ENCODE data around the gene CHMP1A.
"Not testable (repeated sequence)": the region's sequence is repeated elsewhere in the genome, so short reads cannot be mapped to it uniquely, and the experiment has no call there.

The CHMP1A gene

GRCh38 chr16:89657442-89658220 is at the start of gene CHMP1A, which contains the start of gene SPATA33:
TSS of gene CHMP1A (minus strand) at chr16:89657708. CDS start at chr16:89657588, 120 bp downstream.
TSS of gene SPATA33 (plus strand) at chr16:89657836. CDS start at chr16:89657912, 76 bp downstream.
- DNase-seq (ENCODE audit: insufficient read length, low spot score) (peak; percentile 99), FAIRE-seq (peak; percentile 74)

DNA sequence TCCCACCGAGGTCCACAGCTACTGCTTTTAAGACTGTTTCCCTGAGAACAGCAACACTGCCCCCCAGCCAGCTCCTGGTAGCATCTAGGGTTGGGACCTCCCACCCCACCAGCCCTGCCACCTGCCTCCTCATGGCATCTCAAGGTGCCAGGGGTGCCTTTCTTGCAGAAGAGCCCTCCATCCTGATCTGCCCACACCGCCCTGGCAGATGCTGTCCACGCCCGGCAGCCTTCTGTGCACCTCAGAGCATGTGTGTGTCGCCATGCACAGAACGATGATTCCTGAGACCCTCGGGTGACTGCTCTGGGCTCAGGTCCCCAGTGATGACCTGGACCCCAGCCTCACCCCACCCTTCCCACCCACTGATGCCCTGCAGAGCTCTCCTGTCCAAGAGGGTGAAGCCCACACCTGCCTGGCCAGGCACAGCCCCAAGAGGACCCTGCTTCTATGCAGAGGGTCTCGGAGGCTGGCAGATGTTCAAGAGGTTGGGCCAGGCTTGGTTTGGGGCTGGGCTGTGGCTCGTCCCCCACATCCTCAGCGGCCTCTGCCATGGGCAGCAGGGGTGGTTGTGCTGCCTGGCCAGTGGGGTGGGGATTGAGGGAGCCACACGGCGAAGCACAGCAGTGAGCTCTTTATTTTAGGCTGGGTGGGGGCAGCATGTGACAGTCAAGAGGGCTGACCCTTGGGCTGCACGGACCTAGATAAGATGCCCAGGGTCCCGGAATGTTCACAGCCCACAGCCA is 49.2 kb upstream of the CHMP1A start:
- DNase-seq (ENCODE audit: insufficient read length, low spot score) (no peak), FAIRE-seq (no peak)

GRCh38 chr16:89705006-89705405 is 47.5 kb upstream of the CHMP1A start:
- no peak for DNase-seq (ENCODE audit: insufficient read length, low spot score)
- no peak for FAIRE-seq

DNA sequence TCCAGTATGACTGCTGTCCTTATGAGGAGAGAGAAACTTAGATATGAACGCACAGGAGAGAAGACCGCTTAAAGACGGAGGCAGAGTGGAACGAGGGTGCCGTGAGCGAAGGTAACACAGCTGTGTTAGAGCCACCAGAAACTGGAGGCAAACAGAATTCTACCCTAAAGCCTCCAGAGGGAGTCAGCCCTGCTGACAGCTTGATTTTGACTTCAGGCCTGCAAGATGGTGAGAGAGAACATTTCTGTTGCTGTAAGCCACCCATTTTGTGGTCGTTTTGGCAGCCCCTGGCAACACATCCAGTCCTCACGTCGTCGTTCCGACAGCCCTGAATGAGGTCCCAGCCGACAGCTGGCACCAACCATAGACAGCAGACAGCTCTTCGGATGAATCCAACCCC is 46.8 kb upstream of the CHMP1A start:
- no peak for DNase-seq (ENCODE audit: insufficient read length, low spot score)
- FAIRE-seq: no peak

- FAIRE-seq: peak; percentile 96
Measured at GRCh38 chr16:89701425-89702406, 44.2 kb upstream of the CHMP1A start, which contains the start of gene SPATA2L. TSS of gene SPATA2L (minus strand) at chr16:89701705. CDS start at chr16:89701232, 473 bp downstream.

DNA sequence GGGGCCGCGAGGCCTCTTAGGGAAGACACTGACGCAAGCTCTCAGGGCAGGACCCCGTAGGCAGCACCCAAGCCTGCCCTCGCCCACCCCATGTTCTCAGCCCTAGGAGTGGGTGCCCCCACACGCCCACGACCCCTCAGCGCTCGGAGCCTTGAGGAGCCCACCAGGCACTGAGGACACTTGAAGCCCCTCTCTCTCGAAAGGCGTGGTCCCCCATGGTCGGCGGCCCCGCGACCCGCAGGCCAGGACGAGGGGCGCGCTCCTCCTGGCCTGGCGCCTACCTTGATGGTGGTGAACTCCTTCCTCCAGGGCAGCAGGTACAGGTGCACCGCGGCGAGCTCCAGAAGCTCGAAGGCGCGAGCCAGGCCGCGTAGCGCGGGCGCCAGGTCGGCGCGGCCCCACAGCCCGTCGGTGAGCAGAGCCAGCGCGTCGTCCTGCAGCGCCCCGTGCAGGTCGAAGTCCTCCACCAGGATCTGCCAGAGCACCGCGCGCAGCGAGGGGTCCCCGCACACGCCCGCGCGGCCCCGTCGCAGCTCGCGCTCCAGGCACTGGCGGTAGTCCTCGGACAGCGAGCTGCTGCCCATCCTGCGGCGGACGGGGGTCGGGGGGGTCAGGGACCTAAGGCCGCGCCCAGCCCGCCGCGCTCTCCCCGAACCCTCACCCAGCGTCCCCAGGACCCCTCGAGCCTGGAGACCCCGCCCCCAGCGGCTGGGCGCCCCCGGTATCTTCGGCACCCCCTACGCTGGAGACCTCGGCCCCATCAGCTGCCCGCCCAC is 43.3 kb upstream of the CHMP1A start:
- no peak for DNase-seq (ENCODE audit: insufficient read length, low spot score)
- no peak for FAIRE-seq

More at GRCh38 chr16:89701425-89702406, 44.2 kb upstream of the CHMP1A start, which contains the start of gene SPATA2L:
- peak; percentile 96 for DNase-seq (ENCODE audit: insufficient read length, low spot score)

DNA sequence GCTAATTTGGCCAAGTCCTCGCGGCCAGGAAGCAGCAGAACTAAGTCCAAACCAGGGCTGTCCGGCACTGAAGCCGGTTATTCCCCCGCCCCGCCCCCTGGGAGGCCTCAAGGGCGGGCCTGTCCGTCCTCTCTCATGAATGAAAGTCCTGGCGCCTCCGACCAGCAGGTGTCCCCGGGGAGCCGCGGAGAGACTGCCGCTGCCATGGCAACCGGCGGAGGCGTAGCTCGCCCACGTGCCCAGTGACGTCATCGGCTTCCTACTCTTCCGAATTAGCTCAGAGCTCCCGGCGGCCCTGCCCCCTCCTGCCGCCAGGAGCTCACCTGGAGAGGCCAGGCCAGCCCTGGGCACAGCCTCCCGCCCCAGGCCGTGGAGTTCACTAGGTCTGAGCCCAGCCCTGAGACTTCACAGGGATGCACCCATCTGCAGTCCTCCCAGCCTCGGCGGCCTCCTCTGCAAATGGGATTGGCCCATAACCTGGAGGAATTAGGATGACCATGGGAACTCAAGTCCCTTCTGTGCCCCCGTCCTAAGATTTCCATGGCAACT is 42.7 kb upstream of the CHMP1A start:
- peak; percentile 87 for FAIRE-seq
- DNase-seq (ENCODE audit: insufficient read length, low spot score): peak; percentile 98

GRCh38 chr16:89699629-89700099 is 42.2 kb upstream of the CHMP1A start:
- not testable (repeated sequence) for DNase-seq (ENCODE audit: insufficient read length, low spot score); FAIRE-seq

- DNase-seq (ENCODE audit: insufficient read length, low spot score); FAIRE-seq: not testable (repeated sequence)
Measured at GRCh38 chr16:89698717-89699116, 41.2 kb upstream of the CHMP1A start.

DNA sequence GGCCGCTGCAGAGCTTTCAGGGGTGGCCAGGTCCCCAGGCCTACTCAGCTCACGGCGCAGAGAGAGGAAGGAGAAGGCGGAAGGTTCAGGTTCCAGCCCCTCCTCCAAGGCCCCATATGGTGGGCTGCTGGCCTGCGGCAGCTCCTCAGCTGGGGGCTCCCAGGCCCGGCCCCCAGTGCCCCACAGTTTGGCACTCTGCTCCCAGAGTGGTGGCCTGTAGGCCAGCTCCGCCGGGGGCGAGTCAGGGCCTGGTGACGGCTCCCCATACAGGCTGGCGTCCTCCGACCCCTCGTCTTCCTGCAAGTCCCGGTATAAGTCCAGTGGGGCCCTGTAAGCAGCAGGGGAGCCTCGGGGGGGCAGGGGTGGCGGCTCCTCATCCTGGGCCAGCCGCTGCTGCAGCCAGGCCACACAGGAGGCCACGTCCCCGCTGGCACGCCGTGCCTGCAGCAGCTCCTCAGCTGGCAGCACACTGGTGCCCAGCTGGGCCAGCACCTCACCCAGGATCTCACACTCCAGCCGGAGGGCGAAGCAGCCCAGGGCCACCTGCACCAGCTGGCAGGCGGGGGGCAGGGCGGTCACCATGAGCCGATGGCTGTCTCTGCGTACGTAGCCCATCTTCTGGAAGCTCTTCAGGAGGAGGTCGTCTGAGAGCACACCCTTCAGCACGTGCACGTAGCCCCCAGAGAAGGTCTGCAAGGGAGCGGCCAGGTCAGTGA is 40.3 kb upstream of the CHMP1A start:
- no peak for DNase-seq (ENCODE audit: insufficient read length, low spot score)
- FAIRE-seq: no peak

- FAIRE-seq (no peak), DNase-seq (ENCODE audit: insufficient read length, low spot score) (no peak)
Measured at GRCh38 chr16:89697161-89697615, 39.7 kb upstream of the CHMP1A start.

DNA sequence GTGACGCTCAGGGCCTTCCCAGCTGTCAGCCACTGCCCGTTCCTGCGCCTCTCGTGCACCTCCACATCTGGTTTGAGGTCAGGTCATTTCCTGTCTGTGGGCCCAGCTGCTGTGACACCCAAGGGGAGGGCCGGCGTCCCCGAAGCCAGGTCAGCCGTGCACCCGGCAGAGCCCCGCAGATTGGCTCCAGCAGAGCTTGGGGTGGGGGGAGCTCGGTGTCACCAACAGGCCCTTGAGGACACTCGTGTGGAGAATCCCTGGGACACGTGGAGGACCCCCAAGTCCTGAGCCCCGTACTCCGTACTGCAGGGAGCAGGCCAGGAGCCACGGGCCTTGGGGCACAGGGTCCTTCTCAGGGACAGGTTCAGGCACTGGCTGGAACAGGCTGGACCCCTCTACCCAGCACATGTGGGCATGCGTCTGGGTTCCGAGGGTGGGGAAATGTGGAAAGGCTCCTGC is 39.2 kb upstream of the CHMP1A start:
- DNase-seq (ENCODE audit: insufficient read length, low spot score) (peak; percentile 91), FAIRE-seq (no peak)

DNA sequence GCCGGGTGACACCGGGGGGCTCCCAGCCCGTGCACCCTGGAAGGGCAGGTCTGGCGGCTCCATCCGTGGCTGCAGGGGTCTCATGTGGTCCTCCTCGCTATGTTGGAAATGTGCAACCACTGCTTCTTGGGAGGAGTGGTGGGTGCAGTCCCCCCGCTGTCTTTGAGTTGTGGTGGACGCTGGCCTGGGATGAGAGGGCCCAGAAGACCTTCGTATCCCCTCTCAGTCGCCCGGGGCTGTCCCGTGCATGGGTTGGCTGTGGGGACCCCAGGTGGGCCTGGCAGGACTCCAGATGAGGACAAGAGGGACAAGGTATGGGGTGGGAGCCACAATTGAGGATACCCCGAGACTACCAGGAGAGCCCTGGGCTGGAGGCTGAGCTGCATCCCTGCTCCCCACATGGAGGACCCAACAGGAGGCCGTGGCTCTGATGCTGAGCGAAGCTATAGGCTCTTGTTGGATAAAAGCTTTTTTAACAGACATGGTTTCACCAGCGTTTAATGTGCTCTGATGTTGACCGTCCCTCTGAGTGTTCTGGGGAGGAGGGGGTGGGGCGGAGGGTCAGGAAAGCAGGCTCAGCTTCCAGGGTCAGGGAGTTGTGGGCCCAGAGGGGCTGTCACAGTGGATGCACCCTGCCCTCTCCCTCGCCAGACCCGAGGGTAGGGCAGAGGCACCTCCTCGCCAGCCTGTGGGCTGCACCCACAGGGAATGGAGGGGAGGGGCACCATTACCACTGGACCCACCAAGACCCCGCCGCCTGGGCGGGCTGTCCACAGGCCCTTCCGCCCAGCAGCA is 38.6 kb upstream of the CHMP1A start:
- no peak for FAIRE-seq

GRCh38 chr16:89695086-89695874 is 37.8 kb upstream of the CHMP1A start:
- FAIRE-seq: no peak
- DNase-seq (ENCODE audit: insufficient read length, low spot score): no peak

More for the DNA sequence above, 38.6 kb upstream of the CHMP1A start:
- no peak for DNase-seq (ENCODE audit: insufficient read length, low spot score)

DNA sequence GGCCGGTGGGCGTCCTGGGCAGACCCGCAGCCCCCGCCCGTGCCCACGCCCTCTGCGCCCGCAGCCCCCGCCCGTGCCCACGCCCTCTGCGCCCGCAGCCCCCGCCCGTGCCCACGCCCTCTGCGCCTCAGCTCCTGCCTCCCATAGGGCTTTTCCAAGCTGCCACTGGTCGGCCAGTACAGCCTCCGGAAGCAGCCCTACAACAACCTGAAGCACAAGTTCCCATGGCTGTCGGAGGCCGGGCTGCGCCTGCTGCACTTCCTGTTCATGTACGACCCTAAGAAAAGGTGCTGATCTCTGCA is 37.2 kb upstream of the CHMP1A start:
- not testable (repeated sequence) for FAIRE-seq; DNase-seq (ENCODE audit: insufficient read length, low spot score)

DNA sequence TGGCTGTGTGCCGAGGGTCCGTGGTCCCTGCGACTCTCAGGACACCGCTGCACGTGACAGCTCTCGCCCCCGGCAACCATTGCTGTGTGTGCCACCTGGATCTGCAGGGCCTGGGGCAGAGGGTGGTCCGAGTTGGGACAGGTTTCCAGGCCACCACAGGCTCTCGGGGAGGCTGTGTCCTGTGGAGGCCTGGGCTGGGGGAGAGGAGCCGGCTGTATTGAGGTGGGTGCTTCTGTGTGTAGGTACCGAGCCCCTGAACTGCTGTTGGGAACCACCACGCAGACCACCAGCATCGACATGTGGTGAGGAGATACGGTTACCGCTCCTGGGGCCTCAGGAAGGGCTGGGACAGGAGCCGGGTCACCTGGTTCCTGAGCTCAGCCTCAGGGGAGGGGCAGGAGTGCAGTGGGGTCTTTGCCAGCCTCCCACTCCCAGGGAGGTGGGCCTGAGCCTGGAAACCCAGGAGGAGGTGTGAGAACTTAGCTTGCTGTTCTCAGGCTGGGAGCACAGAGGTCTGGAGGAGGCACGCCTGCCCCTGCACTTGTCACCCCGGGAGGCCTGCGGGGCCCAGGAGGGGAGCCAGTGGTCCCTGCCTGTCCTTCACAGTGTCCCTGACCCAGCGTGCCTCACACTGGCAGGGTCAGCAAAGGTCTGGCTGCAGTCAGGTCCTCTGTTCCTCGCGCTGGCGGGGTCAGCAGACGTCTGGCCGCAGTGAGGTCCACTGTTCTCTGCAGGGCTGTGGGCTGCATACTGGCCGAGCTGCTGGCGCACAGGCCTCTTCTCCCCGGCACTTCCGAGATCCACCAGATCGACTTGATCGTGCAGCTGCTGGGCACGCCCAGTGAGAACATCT is 36.6 kb upstream of the CHMP1A start:
- DNase-seq (ENCODE audit: insufficient read length, low spot score) (no peak), FAIRE-seq (no peak)

Data from GM19239 (cell line).